Measurements from ENCODE around the gene VANGL2. TPM values are rescaled to one million over a fixed set of nuclear protein-coding genes. Genes with fewer than 3 reads are reported as not detected.

Gene VANGL2
- total RNA-seq, 4 donors from 2014 or later, result 0.20 to 3.7 (median 2.7) TPM

- Histone ChIP-seq H3K36me3 (no peaks in the 10 kb centered on the region), H3K27ac (no peak overlapping the region), H3K9me3 (no peaks in the 10 kb centered on the region), H3K4me1 (no peaks in the 10 kb centered on the region), H3K4me3 (no peak overlapping the region), H3K27me3 (no peaks in the 10 kb centered on the region)
- no peak for TF ChIP-seq CTCF (IDR thresholded peaks at IDR 0.05)
- intact Hi-C loops (cut with DNase I; ENCODE audit: low total_unique reads) (no loop called here), in situ Hi-C loops (cut with MboI; ENCODE audit: low pct_ligation_motif_present in 1 of 4, low pct_unique_long_range_greater_than_20kb in 1 of 4, low sequenced_read_pairs in 3 of 4) (no loop called here)
- 64 to 70% methylated on average over 4 of the region's 4 CpGs for WGBS, 2 donors (ENCODE audit: low coverage in 1 of 2)
- DNase-seq, result no peak
Observed at GRCh38 chr1:160460683-160461287, 60.4 kb downstream of the VANGL2 start.

GRCh38 chr1:160465123-160465522 is 64.8 kb downstream of the VANGL2 start:
- no peaks in the 10 kb centered on the region for H3K36me3 ChIP-seq
- no peaks in the 10 kb centered on the region for H3K4me1 ChIP-seq
- no peak overlapping the region for H3K27ac ChIP-seq
- no peaks in the 10 kb centered on the region for H3K9me3 ChIP-seq
- intact Hi-C loops (cut with DNase I; ENCODE audit: low total_unique reads) (no loop called here), in situ Hi-C loops (cut with MboI; ENCODE audit: low pct_ligation_motif_present in 1 of 4, low pct_unique_long_range_greater_than_20kb in 1 of 4, low sequenced_read_pairs in 3 of 4) (no loop called here)
- 80 to 94% methylated on average over 6 of the region's 6 CpGs for WGBS, 2 donors (ENCODE audit: low coverage in 1 of 2)
- no peak for TF ChIP-seq EP300 (IDR thresholded peaks at IDR 0.05; ENCODE audit: low read depth)
- no peak for TF ChIP-seq POLR2A (IDR thresholded peaks at IDR 0.05)
- no peak for TF ChIP-seq CTCF (IDR thresholded peaks at IDR 0.05)
- TF ChIP-seq POLR2AphosphoS5 (IDR thresholded peaks at IDR 0.05), result no peak
- no peak overlapping the region for H3K4me3 ChIP-seq
- DNase-seq, result no peak
- H3K27me3 ChIP-seq, result no peaks in the 10 kb centered on the region

DNA sequence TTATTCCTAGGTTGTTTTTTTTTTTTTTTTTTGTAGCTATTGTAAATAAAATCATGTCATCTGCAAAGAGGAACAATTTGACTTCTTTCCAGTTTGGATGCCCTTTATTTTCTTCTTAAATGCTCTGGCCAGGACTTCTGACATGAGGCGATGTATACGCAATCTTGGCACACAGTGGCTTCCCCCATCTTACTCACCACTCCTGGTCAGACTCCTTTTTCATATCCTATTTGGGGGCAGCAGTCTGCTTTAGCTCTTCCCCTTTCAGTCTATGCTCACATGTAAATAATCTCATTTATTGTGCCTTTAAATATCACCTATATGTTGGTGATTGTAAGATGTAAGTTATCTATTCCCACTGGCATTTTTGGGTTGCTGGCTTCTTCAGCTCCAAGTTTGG is 66.6 kb downstream of the VANGL2 start:
- TF ChIP-seq EP300 (IDR thresholded peaks at IDR 0.05; ENCODE audit: low read depth), result no peak
- no peak for TF ChIP-seq POLR2AphosphoS5 (IDR thresholded peaks at IDR 0.05)
- no peak for TF ChIP-seq CTCF (IDR thresholded peaks at IDR 0.05)
- TF ChIP-seq POLR2A (IDR thresholded peaks at IDR 0.05), result no peak
- Histone ChIP-seq H3K4me3 (no peak overlapping the region), H3K4me1 (no peaks in the 10 kb centered on the region), H3K27me3 (no peaks in the 10 kb centered on the region), H3K36me3 (no peaks in the 10 kb centered on the region), H3K9me3 (no peaks in the 10 kb centered on the region), H3K27ac (no peak overlapping the region)
- no peak for DNase-seq
- WGBS, 2 donors (ENCODE audit: low coverage in 1 of 2), result 87 to 95% methylated on average over 2 of the region's 2 CpGs
- intact Hi-C loops (cut with DNase I; ENCODE audit: low total_unique reads), result no loop called here
- in situ Hi-C loops (cut with MboI; ENCODE audit: low pct_ligation_motif_present in 1 of 4, low pct_unique_long_range_greater_than_20kb in 1 of 4, low sequenced_read_pairs in 3 of 4), result no loop called here

DNA sequence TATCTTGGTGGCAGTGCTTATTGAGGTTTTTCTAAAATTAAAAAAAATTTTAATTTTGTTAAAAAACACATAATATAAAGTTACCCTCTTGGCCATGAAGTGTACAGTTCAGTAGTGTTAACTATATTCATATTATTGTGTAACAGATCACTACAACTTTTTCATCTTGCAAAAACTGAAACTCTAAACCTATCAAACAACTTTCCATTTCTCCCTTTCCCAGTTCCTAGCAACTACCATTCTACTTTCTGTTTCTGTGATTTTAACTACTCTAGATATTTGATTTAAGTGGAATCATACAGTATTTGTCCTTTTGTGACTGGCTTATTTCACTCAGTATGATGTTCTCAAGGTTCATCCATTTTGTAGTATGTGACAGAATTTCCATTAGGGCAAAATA is 67.2 kb downstream of the VANGL2 start:
- no peaks in the 10 kb centered on the region for H3K36me3 ChIP-seq
- no peaks in the 10 kb centered on the region for H3K27me3 ChIP-seq
- no peak for DNase-seq
- H3K27ac ChIP-seq, result no peak overlapping the region
- TF ChIP-seq EP300 (IDR thresholded peaks at IDR 0.05; ENCODE audit: low read depth) (no peak), POLR2A (IDR thresholded peaks at IDR 0.05) (no peak), POLR2AphosphoS5 (IDR thresholded peaks at IDR 0.05) (no peak), CTCF (IDR thresholded peaks at IDR 0.05) (no peak)
- intact Hi-C loops (cut with DNase I; ENCODE audit: low total_unique reads), result no loop called here
- in situ Hi-C loops (cut with MboI; ENCODE audit: low pct_ligation_motif_present in 1 of 4, low pct_unique_long_range_greater_than_20kb in 1 of 4, low sequenced_read_pairs in 3 of 4), result no loop called here
- no peaks in the 10 kb centered on the region for H3K4me1 ChIP-seq
- H3K4me3 ChIP-seq, result no peak overlapping the region
- H3K9me3 ChIP-seq, result no peaks in the 10 kb centered on the region

All from transverse colon (tissue), 4 donors.